Measurements from ENCODE around the gene SSBP1.

SSBP1 gene

GRCh38 chr7:141785706-141786552, 47.8 kb downstream of the SSBP1 start:
- DNase-seq, result peak; percentile 23

GRCh38 chr7:141788296-141788695, 50.1 kb downstream of the SSBP1 start:
- DNase-seq, result no peak

- DNase-seq, result no peak
Observed at GRCh38 chr7:141789917-141790316, 51.8 kb downstream of the SSBP1 start, which contains the start of gene TAS2R5. TSS of gene TAS2R5 (plus strand) at chr7:141790217. CDS start at chr7:141790362, 145 bp downstream.

GRCh38 chr7:141792526-141792925, 54.4 kb downstream of the SSBP1 start:
- no peak for DNase-seq

All from CD4-positive, alpha-beta T cell treated with Interleukin-6 for 4 hours (primary cell).